HL-60 (cell line): ENCODE measurements around the gene SKI.

Source experiments
- DNase-seq, 2 experiments: peaks; one replicate each; pipeline ENCODE4 v3.0.0-alpha.2; 2010 to 2020; ENCODE audit warnings: low read depth in 1 of 2, low spot score in 1 of 2
- H3K27ac ChIP-seq: fragments of 250-450 bp; sonication (Bioruptor Pico); replicated peaks from 2 replicates; pipeline ENCODE4 v1.5.1; 2020; ENCODE audit warnings: mild to moderate bottlenecking, moderate library complexity
- H3K27me3 ChIP-seq: fragments of 250-450 bp; sonication (Bioruptor Pico); 2 replicates; pipeline ENCODE4 v1.5.1; 2021; ENCODE audit warnings: mild to moderate bottlenecking, moderate library complexity; ENCODE audit not compliant: insufficient read depth, poor library complexity, severe bottlenecking
- H3K4me3 ChIP-seq: replicated peaks from 2 replicates; pipeline ENCODE4 v1.5.1; 2011; ENCODE audit warnings: mild to moderate bottlenecking, control low read depth, low read length; ENCODE audit not compliant: insufficient read depth
- GABPA ChIP-seq: IDR thresholded peaks from 2 replicates; pipeline ENCODE4 v1.6.1; 2012; ENCODE audit warnings: low read depth
- POLR2AphosphoS5 ChIP-seq: IDR thresholded peaks from 2 replicates; pipeline ENCODE4 v1.6.1; 2012; ENCODE audit warnings: low read depth
- REST ChIP-seq: IDR thresholded peaks from 2 replicates; pipeline ENCODE4 v1.6.1; 2012; ENCODE audit warnings: low read depth; ENCODE audit not compliant: insufficient replicate concordance
- SPI1 ChIP-seq: IDR thresholded peaks from 2 replicates; pipeline ENCODE4 v1.6.1; 2012; ENCODE audit warnings: low read depth, mild to moderate bottlenecking, borderline replicate concordance
- TF ChIP-seq, protein P1 (sequence below): IDR thresholded peaks from one replicate; pipeline ENCODE4 v1.5.1; 2011; ENCODE audit warnings: low read length, control low read depth, inconsistent platforms; ENCODE audit not compliant: insufficient read depth

The SKI gene

DNA sequence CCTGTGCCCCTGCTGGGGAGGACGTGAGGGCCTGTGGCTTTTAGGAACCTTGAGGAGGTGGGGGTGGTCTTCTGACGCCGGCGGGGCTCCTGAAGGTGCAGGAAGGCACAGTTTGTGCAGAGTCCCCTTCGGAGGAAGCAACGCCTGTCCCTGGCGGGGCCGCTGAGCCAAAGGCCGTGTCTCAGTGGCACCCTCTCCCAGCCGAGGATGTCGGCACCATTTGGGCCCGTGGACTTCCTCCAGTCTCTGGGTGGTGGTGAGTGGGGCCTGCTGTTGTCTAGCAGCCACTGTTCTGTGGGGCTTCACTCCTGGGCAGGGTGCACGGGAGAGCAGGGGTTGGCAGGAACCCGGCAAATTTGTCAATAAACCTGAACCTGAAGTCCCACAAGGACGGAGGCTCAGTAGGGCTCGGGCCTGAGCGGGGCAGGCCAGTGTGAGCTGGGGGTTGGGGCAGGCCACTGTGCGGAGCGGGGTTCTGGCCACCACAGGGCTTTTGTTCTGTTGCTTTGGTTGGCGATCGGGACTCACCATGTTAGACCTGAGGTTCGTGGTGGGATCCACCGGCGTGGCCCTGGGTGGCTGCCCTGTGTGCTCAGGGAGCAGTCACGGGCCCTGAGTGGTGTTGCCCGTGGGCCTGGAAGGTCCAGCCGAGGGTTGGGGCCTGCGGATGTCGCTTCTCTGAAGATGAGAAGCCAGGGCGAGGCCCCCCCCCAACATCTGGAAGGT, 64.8 kb downstream of the SKI start:
- H3K27me3 ChIP-seq = no peaks in the 10 kb centered on the region
- DNase-seq = no peak
- TF ChIP-seq SPI1 = no peak
- TF ChIP-seq POLR2AphosphoS5 = no peak
- no peak for TF ChIP-seq REST
- TF ChIP-seq, protein P1, sequence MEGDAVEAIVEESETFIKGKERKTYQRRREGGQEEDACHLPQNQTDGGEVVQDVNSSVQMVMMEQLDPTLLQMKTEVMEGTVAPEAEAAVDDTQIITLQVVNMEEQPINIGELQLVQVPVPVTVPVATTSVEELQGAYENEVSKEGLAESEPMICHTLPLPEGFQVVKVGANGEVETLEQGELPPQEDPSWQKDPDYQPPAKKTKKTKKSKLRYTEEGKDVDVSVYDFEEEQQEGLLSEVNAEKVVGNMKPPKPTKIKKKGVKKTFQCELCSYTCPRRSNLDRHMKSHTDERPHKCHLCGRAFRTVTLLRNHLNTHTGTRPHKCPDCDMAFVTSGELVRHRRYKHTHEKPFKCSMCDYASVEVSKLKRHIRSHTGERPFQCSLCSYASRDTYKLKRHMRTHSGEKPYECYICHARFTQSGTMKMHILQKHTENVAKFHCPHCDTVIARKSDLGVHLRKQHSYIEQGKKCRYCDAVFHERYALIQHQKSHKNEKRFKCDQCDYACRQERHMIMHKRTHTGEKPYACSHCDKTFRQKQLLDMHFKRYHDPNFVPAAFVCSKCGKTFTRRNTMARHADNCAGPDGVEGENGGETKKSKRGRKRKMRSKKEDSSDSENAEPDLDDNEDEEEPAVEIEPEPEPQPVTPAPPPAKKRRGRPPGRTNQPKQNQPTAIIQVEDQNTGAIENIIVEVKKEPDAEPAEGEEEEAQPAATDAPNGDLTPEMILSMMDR = no peak
- TF ChIP-seq GABPA = no peak
- no peak overlapping the region for H3K27ac ChIP-seq
- no peak overlapping the region for H3K4me3 ChIP-seq

GRCh38 chr1:2294033-2294724, 66.1 kb downstream of the SKI start:
- Histone ChIP-seq H3K27ac (no peak overlapping the region), H3K4me3 (no peak overlapping the region), H3K27me3 (no peaks in the 10 kb centered on the region)
- TF ChIP-seq REST = no peak
- TF ChIP-seq POLR2AphosphoS5 = no peak
- no peak for DNase-seq

DNA sequence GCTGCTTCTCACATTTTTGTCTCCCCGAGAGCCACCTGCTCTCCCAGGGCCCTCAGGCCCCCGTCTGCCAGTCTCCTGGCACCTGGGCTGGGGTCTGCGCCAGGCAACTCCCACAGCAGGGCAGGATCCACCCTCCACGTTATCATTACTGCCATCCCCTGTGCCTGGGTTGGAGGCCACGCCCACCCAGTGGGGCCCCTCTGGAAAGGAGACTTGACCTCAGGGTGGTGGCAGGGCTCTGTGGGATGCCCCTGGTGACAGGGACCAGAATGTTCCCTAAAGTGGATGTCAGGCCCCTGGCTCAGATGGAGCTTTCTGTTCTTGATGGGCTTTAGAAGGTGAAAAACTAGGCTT, 66.6 kb downstream of the SKI start:
- TF ChIP-seq, protein P1 = no peak
- TF ChIP-seq GABPA = no peak
- TF ChIP-seq POLR2AphosphoS5 = no peak
- no peak for TF ChIP-seq SPI1
- no peak for TF ChIP-seq REST
- H3K4me3 ChIP-seq = no peak overlapping the region
- H3K27me3 ChIP-seq = no peaks in the 10 kb centered on the region
- DNase-seq = no peak
- H3K27ac ChIP-seq = no peak overlapping the region
